Activated CD8-positive, alpha-beta memory T cell treated with anti-CD3 and anti-CD28 coated beads, Interleukin-2, amount 50 U/mL, for 4 hours (primary cell): Measurements from ENCODE around the gene SSR3.

Source experiments
- DNase-seq: peaks from one replicate; pipeline ENCODE4 v3.0.0-alpha.2; 2020

The SSR3 gene

GRCh38 chr3:156535162-156535627 lies 19.7 kb downstream of the SSR3 start:
- no peak for DNase-seq

- no peak for DNase-seq
These were observed 21.7 kb downstream of the SSR3 start for GRCh38 chr3:156533205-156533604.

GRCh38 chr3:156532730-156533129 lies 22.2 kb downstream of the SSR3 start:
- no peak for DNase-seq

DNA sequence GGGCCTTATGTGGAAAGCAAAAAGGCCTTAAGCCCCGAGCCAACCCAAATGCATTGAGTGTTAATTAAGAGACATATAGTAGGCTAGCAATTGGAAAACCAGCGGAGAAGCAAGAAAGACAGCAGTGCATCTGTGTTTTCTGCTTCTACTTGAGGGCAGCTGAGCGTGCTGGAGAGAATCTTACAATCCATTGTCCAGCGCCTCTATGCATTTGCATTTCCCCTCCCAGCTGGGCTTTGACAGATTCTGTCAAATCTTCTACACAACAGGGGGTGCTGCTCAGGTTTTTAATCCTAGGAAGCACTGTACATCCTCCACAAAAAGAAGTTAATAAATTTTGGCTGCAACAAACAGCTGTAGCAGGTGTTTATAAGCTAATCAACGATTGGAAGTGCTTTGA lies 23.9 kb downstream of the SSR3 start:
- no peak for DNase-seq

DNA sequence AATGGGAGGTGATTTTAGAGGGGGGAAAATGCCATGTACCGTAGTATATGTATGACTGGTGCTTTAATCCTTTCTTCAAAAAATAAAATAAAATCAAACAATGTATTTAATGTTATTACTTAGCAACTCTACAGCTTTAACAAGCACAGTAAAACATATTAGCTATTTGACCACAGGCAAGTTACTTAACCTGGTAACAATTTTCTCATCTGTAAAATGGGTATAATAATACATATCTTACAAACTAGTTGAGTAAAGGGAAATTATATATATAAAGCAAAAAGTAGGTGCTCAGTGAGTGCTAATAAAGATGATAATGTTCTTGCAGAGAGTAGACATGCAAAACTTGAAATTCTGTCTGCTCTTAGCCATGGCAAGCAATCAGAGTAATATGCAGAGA lies 27.9 kb downstream of the SSR3 start:
- DNase-seq, result no peak

GRCh38 chr3:156525808-156526207 lies 29.1 kb downstream of the SSR3 start:
- no peak for DNase-seq

GRCh38 chr3:156522673-156523072 lies 32.2 kb downstream of the SSR3 start:
- DNase-seq, result no peak

DNA sequence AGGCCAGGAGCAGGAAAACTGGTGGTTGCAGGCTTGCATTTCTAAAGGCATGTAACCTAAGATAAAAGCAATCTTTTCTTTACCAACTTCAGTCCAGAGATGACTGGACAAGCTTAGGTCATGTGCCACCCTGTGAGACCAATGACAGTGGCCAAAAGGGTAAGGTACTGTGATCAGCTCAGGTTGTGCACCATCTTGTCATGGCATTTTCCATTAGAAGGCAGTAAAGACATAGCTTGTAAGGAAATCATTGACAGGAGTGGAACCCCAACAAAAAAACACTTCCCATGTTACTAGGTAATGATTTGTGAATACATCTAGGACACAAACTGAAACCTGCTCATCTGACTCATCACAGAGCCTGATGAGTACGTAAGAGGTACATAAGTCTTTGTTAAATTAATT lies 35.2 kb downstream of the SSR3 start:
- DNase-seq, result no peak

DNA sequence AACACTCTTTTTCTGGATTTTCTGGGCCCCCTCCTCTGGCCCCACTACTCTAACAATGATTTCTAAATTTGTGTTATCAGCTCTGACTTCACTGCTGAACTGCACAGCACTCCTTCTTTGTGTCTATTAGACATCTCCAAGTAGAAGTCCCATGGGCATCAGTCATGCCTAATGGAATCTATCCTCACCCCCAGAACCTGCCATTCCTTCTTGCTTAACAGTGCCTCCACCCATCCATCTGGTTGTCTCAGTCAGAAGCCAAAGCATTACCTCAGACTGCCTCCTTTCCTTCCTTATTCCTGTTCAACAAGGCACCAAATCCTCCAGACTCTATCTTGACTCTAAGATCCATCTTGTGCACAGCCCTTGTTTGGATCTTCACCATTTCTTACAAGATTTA lies 36.2 kb downstream of the SSR3 start:
- no peak for DNase-seq

DNA sequence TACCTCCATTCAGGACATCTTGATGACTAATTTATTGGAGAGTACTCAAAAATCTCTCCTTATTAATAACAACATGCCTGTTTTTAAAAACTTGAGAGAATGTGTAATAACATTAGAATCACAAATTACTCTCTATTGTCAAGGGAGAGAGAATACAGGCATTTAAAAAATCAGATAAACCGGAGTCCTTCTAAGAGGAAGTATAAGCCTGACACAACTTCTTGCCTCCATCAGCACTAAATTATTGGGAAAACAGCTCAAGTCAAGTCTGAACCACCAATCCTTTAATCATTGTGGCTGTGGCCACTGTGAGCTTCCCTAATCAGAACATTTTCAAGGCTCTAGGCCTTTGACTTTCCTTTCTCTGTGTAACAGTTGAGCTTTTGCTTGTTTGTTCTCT lies 38.0 kb downstream of the SSR3 start:
- DNase-seq, result no peak

GRCh38 chr3:156516284-156516683 lies 38.6 kb downstream of the SSR3 start:
- no peak for DNase-seq

GRCh38 chr3:156513619-156514018 lies 41.3 kb downstream of the SSR3 start:
- DNase-seq, result no peak

- DNase-seq, result no peak
These were observed 42.8 kb downstream of the SSR3 start for GRCh38 chr3:156511987-156512677.

GRCh38 chr3:156509189-156510174 lies 45.4 kb downstream of the SSR3 start:
- no peak for DNase-seq

DNA sequence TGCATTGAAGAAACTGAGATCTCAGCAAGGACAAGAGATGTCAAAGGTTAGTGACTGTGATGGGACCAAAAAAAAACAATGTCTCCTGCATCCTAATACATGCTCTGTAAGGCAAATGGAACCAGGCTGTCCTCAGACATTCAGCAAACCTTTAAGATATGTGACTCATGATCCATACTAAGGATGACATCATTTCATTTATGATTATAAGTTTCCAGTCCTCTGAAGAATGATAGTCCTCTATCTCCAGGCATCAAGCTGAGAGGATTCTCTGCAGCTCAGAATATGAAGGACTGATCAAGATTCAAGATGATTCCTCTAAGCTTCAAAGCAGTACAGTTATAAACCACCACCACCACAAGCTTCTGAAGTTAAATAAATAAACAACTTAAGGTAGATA lies 47.6 kb downstream of the SSR3 start:
- DNase-seq, result no peak

DNA sequence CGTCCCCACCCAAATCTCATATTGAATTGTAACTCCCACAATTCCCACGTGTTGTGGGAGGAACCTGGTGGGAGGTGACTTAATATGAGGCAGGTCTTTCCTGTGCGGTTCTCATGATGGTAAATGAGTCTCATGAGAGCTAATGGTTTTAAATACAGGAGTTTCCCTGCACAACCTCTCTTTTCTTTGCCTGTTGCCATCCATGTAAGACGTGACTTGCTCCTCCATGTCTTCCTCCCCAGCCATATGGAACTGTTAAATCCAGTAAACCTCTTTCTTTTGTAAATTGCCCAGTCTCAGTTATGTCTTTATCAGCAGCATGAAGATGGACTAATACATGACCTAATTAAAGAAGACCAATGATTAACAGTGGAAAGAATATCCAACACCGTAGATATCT lies 56.6 kb downstream of the SSR3 start:
- no peak for DNase-seq

- no peak for DNase-seq
These were observed 57.6 kb downstream of the SSR3 start for GRCh38 chr3:156497326-156497725.

GRCh38 chr3:156495816-156496215 lies 59.1 kb downstream of the SSR3 start:
- no peak for DNase-seq

GRCh38 chr3:156493887-156494286 lies 61.0 kb downstream of the SSR3 start:
- DNase-seq, result no peak

GRCh38 chr3:156492801-156493261 lies 62.1 kb downstream of the SSR3 start:
- no peak for DNase-seq

DNA sequence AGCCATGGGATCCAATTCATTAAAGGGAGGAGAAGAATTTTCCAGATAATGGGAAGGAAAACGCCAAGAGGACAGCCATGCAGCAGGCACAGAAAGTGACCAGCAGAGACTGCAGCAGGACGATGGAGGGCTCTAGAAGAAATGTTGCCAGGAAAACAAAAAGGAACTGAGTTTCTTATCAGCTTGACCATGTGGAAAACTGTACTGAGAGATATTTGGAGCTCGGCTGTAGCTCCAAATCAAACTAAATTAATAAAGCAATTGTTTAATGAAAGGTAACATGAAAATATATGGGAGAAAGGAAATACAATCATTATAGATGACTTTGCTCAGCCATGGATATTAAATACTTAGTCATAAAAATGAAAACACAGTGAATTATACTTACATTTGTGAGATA lies 63.7 kb downstream of the SSR3 start:
- DNase-seq, result no peak
